ENCODE results near the gene NRIP2. TPM values are rescaled to one million over a fixed set of nuclear protein-coding genes. Genes with fewer than 3 reads are reported as not detected.

NRIP2 gene
- total RNA-seq, 2 experiments from 2014 or later: not detected

DNA sequence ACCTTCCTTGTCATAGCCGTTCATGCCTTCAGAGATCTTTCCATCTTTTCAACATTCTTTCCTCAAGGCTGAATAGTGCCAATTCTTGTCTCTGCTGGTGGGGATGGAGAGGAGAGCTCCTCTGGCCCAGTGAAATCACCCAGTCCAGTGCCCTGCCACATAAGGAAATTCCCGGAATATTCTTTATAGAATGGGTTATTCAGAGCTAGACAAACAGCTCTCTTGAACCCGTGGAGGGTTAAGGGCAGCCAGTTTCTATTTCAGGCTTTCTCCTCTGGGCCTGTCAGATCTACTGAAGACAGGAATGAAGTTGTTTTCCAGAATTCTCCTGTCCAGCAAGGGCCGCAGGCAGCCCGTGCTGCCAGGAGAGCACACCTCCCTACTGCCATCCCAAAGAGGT, 8.1 kb upstream of the NRIP2 start:
- intact Hi-C loops (cut with micrococcal nuclease): no loop called here
- no peaks in the 10 kb centered on the region for H3K9me3 Mint-ChIP-seq
- H3K4me1 Mint-ChIP-seq (ENCODE audit: low read depth): no peaks in the 10 kb centered on the region
- DNase-seq: no peak
- ChIA-PET POLR2A (no interaction called here), CTCF (interaction anchor here (1.3 kb wide), 1 partner anchor 11 kb away, joined by 5 read pairs; no protein-coding TSS in a partner anchor)
- peaks cover 23% of the 10 kb centered on the region for H3K36me3 Mint-ChIP-seq
- H3K27ac Mint-ChIP-seq: no peak overlapping the region
- H3K27me3 Mint-ChIP-seq: no peaks in the 10 kb centered on the region
- no peak overlapping the region for H3K4me3 Mint-ChIP-seq

DNA sequence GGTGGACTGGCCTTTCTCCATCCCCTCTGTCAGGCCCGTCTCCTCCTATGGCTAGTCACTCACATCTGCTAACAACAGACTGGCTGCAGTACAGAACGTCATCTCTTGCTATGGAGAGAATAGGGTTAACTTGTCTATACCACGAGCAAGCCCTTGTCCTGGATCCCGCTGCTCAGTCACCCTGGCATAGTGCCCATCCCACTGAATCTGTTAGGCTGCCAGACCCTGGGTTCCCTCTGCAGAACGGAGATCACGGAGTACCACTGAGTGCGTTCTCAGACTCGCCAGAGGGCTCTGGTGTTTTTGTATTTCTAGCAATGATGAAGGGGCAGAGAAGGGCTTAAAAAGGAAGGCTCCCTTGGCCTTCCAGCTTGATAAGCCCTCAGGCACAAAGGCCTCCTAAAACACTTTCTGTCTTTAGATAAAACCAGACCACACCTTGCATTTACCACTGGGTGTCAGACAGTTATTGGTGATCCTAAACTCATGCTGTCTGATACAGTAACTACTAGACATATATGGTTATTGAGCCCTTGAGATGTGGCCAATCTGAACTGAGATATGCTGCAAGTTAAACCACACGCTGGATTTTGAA, 6.3 kb upstream of the NRIP2 start:
- H3K9me3 Mint-ChIP-seq: no peaks in the 10 kb centered on the region
- no peak for DNase-seq
- no peak overlapping the region for H3K27ac Mint-ChIP-seq
- H3K36me3 Mint-ChIP-seq: peaks cover 23% of the 10 kb centered on the region
- no peaks in the 10 kb centered on the region for H3K27me3 Mint-ChIP-seq
- H3K4me3 Mint-ChIP-seq: no peak overlapping the region
- no peaks in the 10 kb centered on the region for H3K4me1 Mint-ChIP-seq (ENCODE audit: low read depth)
- ChIA-PET POLR2A (no interaction called here), CTCF (no interaction called here)
- intact Hi-C loops (cut with micrococcal nuclease): no loop called here

DNA sequence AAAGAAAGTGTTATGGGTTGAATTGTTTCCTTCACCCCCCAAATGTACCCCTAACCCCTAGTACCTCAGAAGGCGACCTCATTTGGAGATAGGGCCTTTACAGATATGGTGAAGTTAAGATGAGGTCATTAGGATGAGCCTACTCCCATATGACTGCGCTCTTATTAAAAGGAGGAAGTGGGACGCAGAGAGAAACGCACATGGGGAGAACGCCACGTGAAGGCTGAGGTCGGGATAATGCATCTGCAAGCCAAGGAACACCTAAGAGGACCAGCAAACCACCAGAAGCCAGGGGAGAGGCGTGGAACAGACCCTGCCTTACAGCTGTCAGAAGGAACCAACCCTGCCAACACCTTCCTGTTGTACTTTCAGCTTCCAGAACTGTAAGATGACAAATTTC, 1.7 kb upstream of the NRIP2 start:
- H3K4me1 Mint-ChIP-seq (ENCODE audit: low read depth): peaks cover 6% of the 10 kb centered on the region
- peaks cover 17% of the 10 kb centered on the region for H3K36me3 Mint-ChIP-seq
- ChIA-PET CTCF (no interaction called here), POLR2A (no interaction called here)
- no peaks in the 10 kb centered on the region for H3K9me3 Mint-ChIP-seq
- no peak for DNase-seq
- no peak overlapping the region for H3K27ac Mint-ChIP-seq
- H3K27me3 Mint-ChIP-seq: no peaks in the 10 kb centered on the region
- no peak overlapping the region for H3K4me3 Mint-ChIP-seq
- intact Hi-C loops (cut with micrococcal nuclease): no loop called here

DNA sequence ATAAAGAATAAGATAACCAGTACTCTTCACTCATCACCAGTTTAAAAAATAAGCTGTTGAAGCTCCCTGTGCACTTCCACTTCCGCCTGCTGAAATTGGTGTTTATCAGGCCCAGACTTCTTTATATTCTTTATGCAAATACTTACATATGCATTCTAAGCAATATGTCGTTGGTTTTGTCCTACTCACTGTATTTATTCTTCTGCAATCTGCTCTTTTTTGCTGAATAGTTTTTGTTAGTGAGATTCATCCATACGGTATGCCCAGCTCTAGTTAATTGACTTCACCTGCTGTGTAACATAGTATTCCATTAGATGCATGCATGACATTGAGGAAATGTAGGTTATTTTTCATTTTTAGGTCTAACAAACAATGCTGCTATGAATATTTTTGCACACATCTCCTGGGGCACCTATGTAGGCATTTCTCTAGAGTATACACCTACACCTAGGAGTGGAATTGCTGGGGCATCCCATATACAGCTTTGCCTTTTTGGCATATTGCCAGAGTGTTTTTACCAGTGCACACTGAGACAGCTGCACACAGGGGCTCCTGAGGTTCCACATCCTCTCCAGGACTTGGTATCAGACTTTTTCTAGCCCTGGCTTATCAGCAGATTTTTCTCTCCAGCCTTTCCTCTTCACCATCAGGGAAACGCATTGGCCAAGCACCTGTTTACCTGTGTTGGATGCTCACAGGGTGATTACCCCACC, 1.0 kb upstream of the NRIP2 start:
- H3K4me3 Mint-ChIP-seq: no peak overlapping the region
- H3K36me3 Mint-ChIP-seq: peaks cover 21% of the 10 kb centered on the region
- no peaks in the 10 kb centered on the region for H3K27me3 Mint-ChIP-seq
- peaks cover 6% of the 10 kb centered on the region for H3K4me1 Mint-ChIP-seq (ENCODE audit: low read depth)
- no peak for DNase-seq
- intact Hi-C loops (cut with micrococcal nuclease): no loop called here
- H3K27ac Mint-ChIP-seq: no peak overlapping the region
- ChIA-PET CTCF (no interaction called here), POLR2A (no interaction called here)
- no peaks in the 10 kb centered on the region for H3K9me3 Mint-ChIP-seq

DNA sequence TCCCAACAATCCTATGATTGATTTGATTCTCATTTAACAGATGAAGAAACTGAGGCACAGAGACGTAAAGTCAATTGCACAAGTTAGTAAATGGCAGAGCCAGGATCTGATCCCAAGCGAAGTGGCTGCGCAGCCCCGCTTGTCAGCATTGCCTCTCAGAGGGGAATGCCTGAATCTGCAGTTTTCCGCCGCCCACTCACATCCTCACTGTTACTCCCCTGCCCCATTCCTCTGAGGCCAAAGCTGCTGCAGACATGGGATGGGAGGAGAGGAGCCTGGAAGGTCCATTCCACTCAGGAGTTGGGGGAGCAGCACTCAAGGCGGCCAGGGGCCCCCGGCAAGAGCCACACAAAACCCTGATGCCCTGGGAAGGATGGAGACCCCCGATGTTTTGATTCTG, 1.0 kb downstream of the NRIP2 start:
- H3K9me3 Mint-ChIP-seq: no peaks in the 10 kb centered on the region
- intact Hi-C loops (cut with micrococcal nuclease): no loop called here
- H3K4me1 Mint-ChIP-seq (ENCODE audit: low read depth): peaks cover 6% of the 10 kb centered on the region
- POLR2A ChIA-PET: no interaction called here
- CTCF ChIA-PET: no interaction called here
- DNase-seq: no peak
- no peak overlapping the region for H3K4me3 Mint-ChIP-seq
- H3K36me3 Mint-ChIP-seq: peaks cover 16% of the 10 kb centered on the region
- H3K27me3 Mint-ChIP-seq: no peaks in the 10 kb centered on the region
- H3K27ac Mint-ChIP-seq: no peak overlapping the region

DNA sequence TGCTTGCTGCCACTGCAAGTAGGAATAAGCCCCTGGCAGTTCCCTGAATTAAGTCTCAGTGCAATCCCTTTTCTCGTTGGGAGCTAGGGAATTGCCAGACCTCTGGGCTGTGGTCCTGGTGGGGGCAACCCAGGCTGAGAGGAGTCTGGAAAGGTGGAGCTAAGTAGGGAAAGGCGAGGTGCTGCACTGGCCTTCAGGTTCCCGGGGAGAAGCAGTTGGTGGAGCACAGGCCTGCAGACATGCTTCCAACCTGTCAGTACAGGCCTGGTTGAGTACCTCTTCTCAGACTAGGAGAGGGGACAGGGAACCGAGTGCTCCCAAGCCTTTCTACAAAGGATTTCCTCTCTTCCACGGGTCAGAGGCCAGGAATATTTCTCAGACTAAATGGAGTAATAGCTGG, 1.5 kb downstream of the NRIP2 start:
- ChIA-PET POLR2A (no interaction called here), CTCF (interaction anchor here (1.2 kb wide), 1 partner anchor 20 kb away, joined by 3 read pairs; no protein-coding TSS in a partner anchor)
- Mint-ChIP-seq H3K4me1 (ENCODE audit: low read depth) (peaks cover 6% of the 10 kb centered on the region), H3K9me3 (no peaks in the 10 kb centered on the region), H3K4me3 (no peak overlapping the region), H3K36me3 (peaks cover 19% of the 10 kb centered on the region), H3K27ac (no peak overlapping the region), H3K27me3 (no peaks in the 10 kb centered on the region)
- intact Hi-C loops (cut with micrococcal nuclease): no loop called here
- no peak for DNase-seq

DNA sequence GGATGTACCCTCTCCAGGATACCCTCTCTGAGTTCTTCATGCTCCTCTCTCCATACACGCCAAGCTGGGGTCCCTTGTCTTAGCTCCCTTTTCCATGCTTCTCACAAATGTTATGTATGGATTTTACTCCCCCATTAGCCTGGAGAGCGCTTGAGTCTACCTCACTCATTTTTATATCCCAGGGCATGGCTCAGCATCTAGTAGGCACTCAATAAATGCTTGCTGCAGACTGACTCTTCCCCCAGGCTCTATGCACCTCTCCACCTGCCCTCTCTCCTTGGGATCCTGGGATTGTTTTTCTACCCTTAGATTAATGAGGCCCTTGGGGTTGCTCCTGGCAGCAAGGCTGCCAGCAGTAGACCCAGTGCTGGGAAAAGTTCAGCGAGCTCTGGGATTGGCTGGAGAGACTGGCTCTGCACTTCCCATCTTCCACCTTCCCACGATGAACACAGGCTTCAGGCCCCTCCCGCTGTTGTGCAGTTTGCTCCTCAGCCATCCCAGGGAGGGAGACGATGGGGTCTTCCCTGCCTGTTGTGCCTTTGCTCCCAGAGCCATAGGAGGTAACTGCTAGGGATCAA, 2.2 kb downstream of the NRIP2 start:
- ChIA-PET POLR2A (no interaction called here), CTCF (interaction anchor here (1.2 kb wide), 1 partner anchor 21 kb away, joined by 3 read pairs; no protein-coding TSS in a partner anchor)
- Mint-ChIP-seq H3K27ac (no peak overlapping the region), H3K36me3 (peaks cover 23% of the 10 kb centered on the region), H3K27me3 (no peaks in the 10 kb centered on the region), H3K4me3 (no peak overlapping the region), H3K9me3 (no peaks in the 10 kb centered on the region), H3K4me1 (ENCODE audit: low read depth) (peaks cover 6% of the 10 kb centered on the region)
- intact Hi-C loops (cut with micrococcal nuclease): no loop called here
- no peak for DNase-seq

DNA sequence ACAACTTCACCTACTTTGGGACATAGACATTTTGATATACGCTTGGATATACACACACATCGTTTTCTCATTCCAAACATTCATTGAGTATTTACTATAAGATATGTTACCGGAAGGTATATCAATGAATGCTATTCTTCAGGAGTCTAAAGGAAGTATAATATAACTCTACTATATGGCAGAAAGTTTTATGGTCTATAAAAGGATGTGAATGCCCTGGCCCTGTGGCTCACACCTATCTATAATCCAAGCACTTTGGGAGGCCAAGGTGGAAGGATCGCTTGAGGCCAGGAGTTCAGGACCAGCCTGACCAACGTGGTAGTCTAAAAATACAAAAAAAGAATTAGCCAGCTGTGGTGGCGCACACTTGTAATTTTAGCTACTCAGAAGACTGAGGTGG, 5.6 kb downstream of the NRIP2 start:
- Mint-ChIP-seq H3K36me3 (peaks cover 32% of the 10 kb centered on the region), H3K27me3 (no peaks in the 10 kb centered on the region), H3K27ac (no peak overlapping the region), H3K4me3 (no peak overlapping the region), H3K4me1 (ENCODE audit: low read depth) (peaks cover 3% of the 10 kb centered on the region), H3K9me3 (no peaks in the 10 kb centered on the region)
- DNase-seq: no peak
- CTCF ChIA-PET: no interaction called here
- intact Hi-C loops (cut with micrococcal nuclease): no loop called here
- POLR2A ChIA-PET: no interaction called here

DNA sequence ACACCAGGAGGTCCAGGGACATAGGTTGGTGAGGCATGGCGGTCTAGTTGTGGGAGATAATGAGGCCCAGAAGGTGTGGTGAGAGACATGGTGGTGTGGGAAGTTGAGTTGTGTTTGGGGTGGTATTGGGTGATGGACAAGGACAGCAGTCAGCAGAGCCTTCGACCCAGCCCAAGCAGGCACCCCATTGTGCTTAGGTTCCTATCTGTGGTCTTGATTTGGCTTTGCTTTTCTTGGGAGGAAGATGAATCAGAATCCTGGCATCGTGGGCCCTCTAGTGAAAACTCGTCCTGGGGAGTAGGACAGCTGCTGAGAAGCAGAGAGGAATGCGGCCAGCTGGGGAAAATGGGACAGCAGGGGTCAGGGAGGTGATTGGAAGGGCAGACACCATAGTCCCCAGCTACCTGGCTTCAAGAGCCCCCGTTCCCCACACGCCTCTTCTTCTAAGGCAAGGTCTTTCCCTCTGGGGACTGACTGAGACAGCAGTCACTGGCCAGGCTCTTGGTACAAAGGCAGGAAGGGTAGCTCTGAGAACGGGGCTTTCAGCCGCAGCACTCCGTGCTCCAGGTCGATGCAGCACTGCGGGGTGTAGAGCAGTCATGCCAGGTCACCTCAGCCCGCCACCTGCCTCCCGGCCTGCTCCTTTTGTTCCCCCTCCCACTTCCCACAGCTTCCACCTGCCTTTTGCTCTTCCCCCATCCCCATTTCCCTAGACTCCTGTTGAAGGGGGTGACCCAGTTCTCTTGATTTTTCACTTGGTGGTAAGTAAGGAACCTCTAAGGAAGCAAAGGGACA, 7.9 kb downstream of the NRIP2 start:
- Mint-ChIP-seq H3K27me3 (no peaks in the 10 kb centered on the region), H3K36me3 (peaks cover 53% of the 10 kb centered on the region), H3K4me3 (no peak overlapping the region), H3K27ac (no peak overlapping the region), H3K4me1 (ENCODE audit: low read depth) (no peaks in the 10 kb centered on the region), H3K9me3 (no peaks in the 10 kb centered on the region)
- intact Hi-C loops (cut with micrococcal nuclease): no loop called here
- ChIA-PET POLR2A (no interaction called here), CTCF (interaction anchor here (1.1 kb wide), 1 partner anchor 18 kb away, joined by 3 read pairs; no protein-coding TSS in a partner anchor)
- DNase-seq: no peak

DNA sequence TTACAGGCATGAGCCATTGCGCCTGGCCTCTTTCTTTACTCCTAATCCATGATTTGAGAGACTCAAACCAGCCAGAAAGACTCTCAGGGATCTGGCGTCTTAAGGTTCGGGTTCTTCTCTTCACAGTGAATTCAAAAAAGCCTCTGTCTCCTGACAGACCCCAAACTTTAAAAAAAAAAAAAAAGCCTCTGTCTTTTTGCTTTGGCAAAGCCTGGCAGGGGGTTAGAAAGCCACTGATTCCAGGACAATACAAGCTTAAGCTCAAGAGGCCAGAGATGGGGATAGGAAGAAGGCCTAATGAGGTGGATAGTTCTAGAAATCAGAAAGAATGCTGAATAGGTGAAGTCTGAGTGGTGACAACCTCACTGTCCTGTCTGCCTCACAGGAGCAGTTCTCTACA, 8.8 kb downstream of the NRIP2 start:
- Mint-ChIP-seq H3K27me3 (no peaks in the 10 kb centered on the region), H3K9me3 (no peaks in the 10 kb centered on the region), H3K4me3 (no peak overlapping the region), H3K36me3 (peaks cover 52% of the 10 kb centered on the region), H3K27ac (no peak overlapping the region), H3K4me1 (ENCODE audit: low read depth) (no peaks in the 10 kb centered on the region)
- intact Hi-C loops (cut with micrococcal nuclease): no loop called here
- CTCF ChIA-PET: interaction anchor here (1.1 kb wide), 1 partner anchor 19 kb away, joined by 3 read pairs; no protein-coding TSS in a partner anchor
- POLR2A ChIA-PET: no interaction called here
- no peak for DNase-seq

DNA sequence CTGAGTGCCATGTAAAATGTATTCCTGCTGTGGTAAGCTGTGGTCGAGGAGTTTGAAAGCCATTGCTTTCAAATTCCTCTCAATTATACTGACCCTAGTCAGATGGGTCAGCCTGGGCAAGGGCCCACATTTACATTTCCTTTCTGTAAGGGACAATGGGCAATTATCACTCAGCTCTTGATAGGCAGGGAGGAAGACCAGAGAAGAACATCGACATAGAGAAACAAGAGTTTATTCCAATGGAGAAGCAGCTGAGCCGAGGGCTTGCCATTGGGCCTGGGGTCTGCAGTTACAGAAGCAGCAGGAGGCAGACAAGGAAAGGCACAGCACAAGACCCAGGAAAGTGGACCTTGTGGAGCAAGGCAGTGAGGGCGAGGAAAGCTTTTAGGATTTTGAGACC, 9.7 kb downstream of the NRIP2 start:
- H3K9me3 Mint-ChIP-seq: no peaks in the 10 kb centered on the region
- DNase-seq: no peak
- no peak overlapping the region for H3K4me3 Mint-ChIP-seq
- ChIA-PET POLR2A (no interaction called here), CTCF (interaction anchor here (0.6 kb wide), 1 partner anchor 39 kb away, joined by 5 read pairs; no protein-coding TSS in a partner anchor)
- H3K27me3 Mint-ChIP-seq: no peaks in the 10 kb centered on the region
- peaks cover 53% of the 10 kb centered on the region for H3K36me3 Mint-ChIP-seq
- no peak overlapping the region for H3K27ac Mint-ChIP-seq
- H3K4me1 Mint-ChIP-seq (ENCODE audit: low read depth): no peaks in the 10 kb centered on the region
- intact Hi-C loops (cut with micrococcal nuclease): no loop called here

DNA sequence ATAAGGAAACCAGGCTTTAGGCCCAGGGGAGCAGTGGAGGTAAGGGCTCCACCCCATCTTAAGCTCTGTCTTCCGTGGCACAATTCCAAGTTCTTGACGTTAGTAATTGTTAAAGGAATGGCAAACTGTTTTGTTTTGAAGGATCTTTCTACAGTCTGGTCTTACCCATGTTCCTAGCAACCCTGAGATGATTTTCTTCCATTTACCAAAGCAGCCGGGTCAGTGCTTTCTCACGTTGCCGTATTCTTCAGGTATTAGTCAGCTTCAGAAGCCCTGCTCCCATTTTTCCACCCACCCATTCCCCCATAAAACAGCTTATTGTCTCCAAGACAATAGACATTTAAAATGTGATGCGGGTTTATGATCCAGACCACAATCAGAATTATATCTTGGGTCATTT, 10.3 kb downstream of the NRIP2 start:
- intact Hi-C loops (cut with micrococcal nuclease): no loop called here
- CTCF ChIA-PET: no interaction called here
- no peaks in the 10 kb centered on the region for H3K4me1 Mint-ChIP-seq (ENCODE audit: low read depth)
- H3K27me3 Mint-ChIP-seq: no peaks in the 10 kb centered on the region
- no peak for DNase-seq
- POLR2A ChIA-PET: no interaction called here
- no peak overlapping the region for H3K4me3 Mint-ChIP-seq
- peaks cover 59% of the 10 kb centered on the region for H3K36me3 Mint-ChIP-seq
- no peak overlapping the region for H3K27ac Mint-ChIP-seq
- no peaks in the 10 kb centered on the region for H3K9me3 Mint-ChIP-seq

All from activated CD4-positive, alpha-beta memory T cell treated with anti-CD3 and anti-CD28 coated beads for 36 hours (primary cell).